ENCODE measurements around the gene CLRN2.

DNA sequence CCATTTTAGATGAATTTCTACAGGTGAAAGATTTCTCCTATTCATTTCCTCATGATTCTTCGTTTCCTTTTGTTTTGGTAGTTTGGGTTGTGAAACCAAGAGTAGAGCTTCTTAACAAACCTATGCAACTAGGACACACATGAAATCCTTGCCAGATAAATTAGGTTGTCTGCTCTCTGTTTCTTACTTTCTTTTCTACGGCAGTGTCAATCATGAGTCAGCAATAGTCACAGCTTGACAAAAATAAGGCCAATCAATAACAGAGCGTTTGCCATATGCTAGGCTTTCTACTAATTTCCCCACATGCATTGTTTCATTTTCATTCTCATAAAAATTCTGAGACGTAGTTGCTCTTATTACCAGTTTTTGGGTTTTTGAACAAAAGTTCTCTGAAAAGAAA lies 20.3 kb downstream of the CLRN2 start:
- TF ChIP-seq, protein P1, sequence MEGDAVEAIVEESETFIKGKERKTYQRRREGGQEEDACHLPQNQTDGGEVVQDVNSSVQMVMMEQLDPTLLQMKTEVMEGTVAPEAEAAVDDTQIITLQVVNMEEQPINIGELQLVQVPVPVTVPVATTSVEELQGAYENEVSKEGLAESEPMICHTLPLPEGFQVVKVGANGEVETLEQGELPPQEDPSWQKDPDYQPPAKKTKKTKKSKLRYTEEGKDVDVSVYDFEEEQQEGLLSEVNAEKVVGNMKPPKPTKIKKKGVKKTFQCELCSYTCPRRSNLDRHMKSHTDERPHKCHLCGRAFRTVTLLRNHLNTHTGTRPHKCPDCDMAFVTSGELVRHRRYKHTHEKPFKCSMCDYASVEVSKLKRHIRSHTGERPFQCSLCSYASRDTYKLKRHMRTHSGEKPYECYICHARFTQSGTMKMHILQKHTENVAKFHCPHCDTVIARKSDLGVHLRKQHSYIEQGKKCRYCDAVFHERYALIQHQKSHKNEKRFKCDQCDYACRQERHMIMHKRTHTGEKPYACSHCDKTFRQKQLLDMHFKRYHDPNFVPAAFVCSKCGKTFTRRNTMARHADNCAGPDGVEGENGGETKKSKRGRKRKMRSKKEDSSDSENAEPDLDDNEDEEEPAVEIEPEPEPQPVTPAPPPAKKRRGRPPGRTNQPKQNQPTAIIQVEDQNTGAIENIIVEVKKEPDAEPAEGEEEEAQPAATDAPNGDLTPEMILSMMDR (IDR thresholded peaks at IDR 0.05), result no peak
- TF ChIP-seq POLR2A (IDR thresholded peaks at IDR 0.05) (no peak), EP300 (IDR thresholded peaks at IDR 0.05) (no peak), POLR2AphosphoS5 (IDR thresholded peaks at IDR 0.05) (no peak)
